Measurements from ENCODE around the gene MEGF10.

The MEGF10 gene

DNA sequence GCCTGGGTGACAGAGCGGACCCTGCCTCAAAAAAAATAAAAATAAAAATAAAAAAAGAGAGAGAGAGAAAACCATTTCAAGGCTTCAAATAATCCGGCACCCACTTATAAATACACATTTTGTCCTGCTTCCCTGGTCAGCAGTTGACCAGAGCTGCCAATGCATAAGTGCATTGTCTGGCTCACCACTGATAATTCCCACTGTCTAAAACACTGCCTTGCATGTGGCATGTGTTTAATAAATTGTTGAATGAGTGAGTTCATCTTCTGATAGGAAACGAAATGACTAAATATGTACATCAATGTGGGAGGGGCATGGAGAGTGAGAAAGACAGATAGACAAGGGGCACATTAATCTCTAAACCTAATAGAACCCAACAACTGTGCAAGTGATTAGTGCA is 42.9 kb downstream of the MEGF10 start:
- no peak for ATAC-seq
- Mint-ChIP-seq H3K9me3 (no peaks in the 10 kb centered on the region), H3K4me1 (no peaks in the 10 kb centered on the region), H3K36me3 (no peaks in the 10 kb centered on the region), H3K4me3 (no peak overlapping the region), H3K27ac (no peak overlapping the region)
- DNase-seq (ENCODE audit: low spot score in 2 of 2) = no peak

- no peaks in the 10 kb centered on the region for H3K36me3 Mint-ChIP-seq
- no peaks in the 10 kb centered on the region for H3K9me3 Mint-ChIP-seq
- DNase-seq (ENCODE audit: low spot score in 2 of 2) (no peak), ATAC-seq (no peak)
- H3K4me1 Mint-ChIP-seq = no peaks in the 10 kb centered on the region
- H3K4me3 Mint-ChIP-seq = no peak overlapping the region
- H3K27ac Mint-ChIP-seq = no peak overlapping the region
Observed at GRCh38 chr5:127335381-127335780, 44.8 kb downstream of the MEGF10 start.

DNA sequence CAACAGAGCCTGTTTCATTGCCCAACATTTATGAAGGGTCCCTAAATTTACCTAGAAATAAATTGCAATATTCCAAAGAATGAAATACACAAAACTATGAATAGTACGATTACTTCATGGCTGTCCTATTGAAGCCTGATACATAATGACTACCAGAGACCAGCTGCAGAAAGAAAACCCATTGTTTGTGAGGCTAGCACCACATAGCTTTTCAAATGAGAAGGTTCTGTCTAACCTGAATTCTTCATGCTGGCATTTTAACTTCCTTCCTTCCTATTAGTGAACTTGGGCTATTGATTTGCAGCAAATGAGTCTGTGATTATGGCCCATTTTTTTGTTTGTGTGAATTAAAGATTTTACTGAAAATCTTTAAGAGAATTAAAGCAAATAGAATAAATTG is 47.3 kb downstream of the MEGF10 start:
- DNase-seq (ENCODE audit: low spot score in 2 of 2) (no peak), ATAC-seq (no peak)
- no peak overlapping the region for H3K4me3 Mint-ChIP-seq
- no peaks in the 10 kb centered on the region for H3K9me3 Mint-ChIP-seq
- H3K27ac Mint-ChIP-seq = no peak overlapping the region
- H3K36me3 Mint-ChIP-seq = no peaks in the 10 kb centered on the region
- H3K4me1 Mint-ChIP-seq = no peaks in the 10 kb centered on the region

GRCh38 chr5:127338501-127338900 is 47.9 kb downstream of the MEGF10 start:
- Mint-ChIP-seq H3K27ac (no peak overlapping the region), H3K4me1 (no peaks in the 10 kb centered on the region), H3K9me3 (no peaks in the 10 kb centered on the region), H3K4me3 (no peak overlapping the region), H3K36me3 (no peaks in the 10 kb centered on the region)
- DNase-seq (ENCODE audit: low spot score in 2 of 2) = no peak
- no peak for ATAC-seq

DNA sequence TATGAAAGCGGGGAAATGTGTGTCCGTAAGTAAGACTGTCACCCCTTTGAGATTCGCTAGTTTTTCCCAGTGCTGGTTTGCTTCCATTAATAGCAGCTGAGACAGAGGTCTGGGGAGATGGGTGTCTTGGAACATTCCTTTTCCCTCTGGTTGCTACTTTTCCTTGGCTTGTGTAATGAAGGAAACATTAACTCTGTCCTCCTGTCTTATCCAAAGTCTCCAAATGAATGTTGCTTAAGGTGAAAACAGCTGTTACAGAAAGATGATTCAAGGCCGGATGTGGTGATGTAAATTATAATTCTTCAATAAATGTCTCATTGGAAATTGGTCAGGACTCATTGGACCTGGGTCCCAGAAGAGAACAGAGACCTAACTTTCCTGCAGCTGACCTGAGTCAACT is 50.0 kb downstream of the MEGF10 start:
- ATAC-seq = no peak
- H3K36me3 Mint-ChIP-seq = no peaks in the 10 kb centered on the region
- no peaks in the 10 kb centered on the region for H3K9me3 Mint-ChIP-seq
- H3K4me1 Mint-ChIP-seq = no peaks in the 10 kb centered on the region
- H3K4me3 Mint-ChIP-seq = no peak overlapping the region
- H3K27ac Mint-ChIP-seq = no peak overlapping the region
- DNase-seq (ENCODE audit: low spot score in 2 of 2) = no peak

DNA sequence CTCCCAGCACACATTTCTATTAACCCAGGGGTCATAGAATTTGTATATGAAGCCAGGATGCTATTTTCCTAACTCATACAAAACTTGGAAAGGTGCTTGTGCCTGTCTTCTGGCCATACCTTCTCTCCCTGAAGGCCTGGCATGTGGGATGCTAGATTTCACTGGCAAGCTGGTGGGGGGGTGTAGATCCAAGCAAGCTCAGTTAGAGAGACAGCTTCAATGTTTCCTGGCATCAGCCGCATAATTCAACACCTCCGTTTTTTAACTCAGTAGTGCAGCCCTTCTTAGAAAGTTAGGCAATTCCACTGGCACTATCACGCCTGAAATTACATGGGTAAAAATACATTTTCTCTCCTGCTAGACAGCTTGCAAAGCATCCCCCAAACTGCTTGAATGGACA is 51.8 kb downstream of the MEGF10 start:
- Mint-ChIP-seq H3K36me3 (no peaks in the 10 kb centered on the region), H3K9me3 (no peaks in the 10 kb centered on the region), H3K4me1 (no peaks in the 10 kb centered on the region), H3K27ac (no peak overlapping the region), H3K4me3 (no peak overlapping the region)
- ATAC-seq (no peak), DNase-seq (ENCODE audit: low spot score in 2 of 2) (no peak)

GRCh38 chr5:127343313-127343712 is 52.7 kb downstream of the MEGF10 start:
- no peak for DNase-seq (ENCODE audit: low spot score in 2 of 2)
- H3K27ac Mint-ChIP-seq = no peak overlapping the region
- no peaks in the 10 kb centered on the region for H3K4me1 Mint-ChIP-seq
- H3K36me3 Mint-ChIP-seq = no peaks in the 10 kb centered on the region
- no peak overlapping the region for H3K4me3 Mint-ChIP-seq
- no peaks in the 10 kb centered on the region for H3K9me3 Mint-ChIP-seq
- no peak for ATAC-seq

DNA sequence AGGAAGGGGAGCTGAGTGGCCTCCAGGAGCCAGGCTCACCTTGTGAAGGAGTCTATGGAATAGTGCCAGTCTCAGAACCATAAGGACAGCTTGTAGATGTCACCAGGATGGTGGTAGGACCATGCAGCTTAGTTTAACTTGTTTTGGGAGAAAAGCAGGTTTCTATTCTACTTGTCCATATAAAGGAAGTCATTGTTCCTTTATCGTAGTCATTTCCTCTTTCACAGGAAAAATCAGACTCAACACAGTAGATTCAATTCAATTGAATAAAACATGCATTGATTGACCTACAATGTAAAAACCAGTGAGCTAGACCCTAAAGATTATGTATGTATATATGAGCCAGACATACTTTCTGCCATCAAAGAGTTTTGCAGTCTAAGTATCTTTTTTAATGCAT is 53.3 kb downstream of the MEGF10 start:
- H3K27ac Mint-ChIP-seq = no peak overlapping the region
- no peaks in the 10 kb centered on the region for H3K9me3 Mint-ChIP-seq
- ATAC-seq = no peak
- H3K4me1 Mint-ChIP-seq = no peaks in the 10 kb centered on the region
- no peaks in the 10 kb centered on the region for H3K36me3 Mint-ChIP-seq
- no peak for DNase-seq (ENCODE audit: low spot score in 2 of 2)
- H3K4me3 Mint-ChIP-seq = no peak overlapping the region

- Mint-ChIP-seq H3K27ac (no peak overlapping the region), H3K36me3 (no peaks in the 10 kb centered on the region), H3K9me3 (no peaks in the 10 kb centered on the region), H3K4me1 (no peaks in the 10 kb centered on the region), H3K4me3 (no peak overlapping the region)
- no peak for DNase-seq (ENCODE audit: low spot score in 2 of 2)
- ATAC-seq = no peak
Observed at GRCh38 chr5:127344931-127345330, 54.3 kb downstream of the MEGF10 start.

DNA sequence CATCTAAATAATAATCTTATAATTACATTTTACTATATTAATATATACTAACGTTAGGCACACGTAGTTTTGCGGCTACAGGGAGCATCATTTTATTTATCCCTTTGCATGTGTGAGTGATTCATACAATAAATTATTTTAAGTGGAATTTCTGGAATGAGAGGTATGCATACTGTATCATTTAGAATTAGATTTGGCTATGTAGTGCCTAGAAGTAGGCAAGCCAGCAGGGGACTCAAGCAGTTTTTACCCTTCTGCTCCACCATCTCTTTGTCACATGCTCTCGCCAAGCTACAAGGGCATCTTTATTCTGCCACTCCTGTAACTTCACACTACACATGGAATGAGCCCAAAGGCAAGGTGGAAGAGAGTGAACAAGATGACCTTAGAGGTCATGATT is 60.8 kb downstream of the MEGF10 start:
- Mint-ChIP-seq H3K36me3 (no peaks in the 10 kb centered on the region), H3K4me1 (no peaks in the 10 kb centered on the region), H3K27ac (no peak overlapping the region), H3K9me3 (no peaks in the 10 kb centered on the region), H3K4me3 (no peak overlapping the region)
- ATAC-seq (no peak), DNase-seq (ENCODE audit: low spot score in 2 of 2) (no peak)

DNA sequence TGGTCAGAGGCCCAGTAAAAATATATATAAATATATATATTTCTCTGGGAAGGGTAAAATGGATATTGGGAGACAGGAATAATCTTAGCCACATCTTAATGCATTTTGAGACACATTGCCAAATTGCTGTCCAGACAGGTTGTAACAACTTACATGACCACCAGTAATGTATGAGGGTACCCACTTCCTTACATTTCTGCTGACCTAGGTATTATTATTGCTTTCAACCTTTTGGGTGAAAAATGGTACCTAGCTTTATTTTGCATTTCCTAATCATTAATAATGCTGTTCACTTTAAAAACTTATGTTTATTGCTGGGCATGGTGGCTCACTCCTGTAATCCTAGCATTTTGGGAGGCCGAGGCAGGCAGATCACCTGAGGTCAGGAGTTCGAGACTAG is 61.5 kb downstream of the MEGF10 start:
- DNase-seq (ENCODE audit: low spot score in 2 of 2) (no peak), ATAC-seq (no peak)
- Mint-ChIP-seq H3K27ac (no peak overlapping the region), H3K36me3 (no peaks in the 10 kb centered on the region), H3K9me3 (no peaks in the 10 kb centered on the region), H3K4me3 (no peak overlapping the region), H3K4me1 (no peaks in the 10 kb centered on the region)

GRCh38 chr5:127353327-127353726 is 62.7 kb downstream of the MEGF10 start:
- Mint-ChIP-seq H3K9me3 (no peaks in the 10 kb centered on the region), H3K36me3 (no peaks in the 10 kb centered on the region), H3K4me1 (no peaks in the 10 kb centered on the region), H3K4me3 (no peak overlapping the region), H3K27ac (no peak overlapping the region)
- ATAC-seq (no peak), DNase-seq (ENCODE audit: low spot score in 2 of 2) (no peak)

DNA sequence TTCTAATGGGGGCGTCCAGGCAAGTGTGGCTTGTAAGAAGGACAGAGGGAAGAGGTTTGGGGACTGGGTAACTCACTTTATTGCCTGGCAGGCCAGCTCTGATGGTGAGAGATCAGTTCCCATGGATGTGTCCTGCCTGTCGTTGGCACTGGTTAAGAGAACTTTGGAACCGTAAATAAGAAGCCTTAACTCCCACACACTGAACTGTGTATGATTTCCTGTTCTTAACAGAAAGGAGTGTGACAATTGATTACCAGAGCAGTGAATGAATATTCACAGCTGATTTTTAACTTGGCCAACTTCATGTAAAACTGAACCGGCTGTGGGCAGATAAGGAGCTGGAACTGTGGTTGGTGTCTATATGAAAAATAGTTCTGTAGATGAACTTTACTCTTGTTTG is 63.2 kb downstream of the MEGF10 start:
- Mint-ChIP-seq H3K9me3 (no peaks in the 10 kb centered on the region), H3K4me1 (no peaks in the 10 kb centered on the region), H3K4me3 (no peak overlapping the region), H3K27ac (no peak overlapping the region), H3K36me3 (no peaks in the 10 kb centered on the region)
- no peak for ATAC-seq
- DNase-seq (ENCODE audit: low spot score in 2 of 2) = no peak

DNA sequence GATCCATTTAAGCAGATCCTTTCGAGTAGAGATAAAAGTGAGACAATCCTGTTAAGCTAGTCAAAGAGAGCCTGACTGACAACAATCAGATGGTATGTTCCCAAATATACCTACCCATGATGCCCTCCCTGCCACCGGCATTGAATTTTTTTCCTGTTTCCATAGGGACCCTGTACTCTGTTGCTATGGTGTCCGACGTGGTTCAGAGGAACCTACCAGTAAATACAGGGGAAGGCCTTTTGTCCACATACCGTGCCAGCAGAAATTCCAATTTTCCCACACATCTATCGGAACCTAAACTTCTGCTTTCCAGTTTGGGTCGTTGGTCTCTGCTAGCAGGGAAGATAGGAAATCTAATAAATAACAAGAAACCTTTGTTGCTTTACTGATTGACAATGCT is 64.7 kb downstream of the MEGF10 start:
- H3K27ac Mint-ChIP-seq = no peak overlapping the region
- no peaks in the 10 kb centered on the region for H3K4me1 Mint-ChIP-seq
- H3K9me3 Mint-ChIP-seq = no peaks in the 10 kb centered on the region
- H3K4me3 Mint-ChIP-seq = no peak overlapping the region
- no peaks in the 10 kb centered on the region for H3K36me3 Mint-ChIP-seq
- DNase-seq (ENCODE audit: low spot score in 2 of 2) = no peak
- no peak for ATAC-seq

DNA sequence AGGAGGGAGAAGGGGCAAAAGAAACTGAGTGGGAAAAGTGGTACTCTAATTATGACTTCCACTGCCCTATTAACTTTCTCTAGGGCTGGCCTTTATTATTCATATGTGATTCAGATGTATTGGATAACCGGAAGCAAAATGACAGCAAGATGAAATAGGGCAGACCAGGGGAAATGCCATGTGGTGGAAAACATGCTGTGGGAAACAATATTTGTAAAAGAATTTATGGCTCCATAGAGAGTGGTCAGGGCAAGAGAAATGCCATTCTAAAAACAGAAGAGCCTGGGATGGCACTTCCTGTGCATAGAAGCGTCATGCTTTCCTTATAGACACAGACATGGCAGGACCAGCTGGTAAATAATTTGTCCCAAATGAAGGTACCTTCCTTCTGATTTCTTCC is 67.7 kb downstream of the MEGF10 start:
- ATAC-seq = no peak
- H3K27ac Mint-ChIP-seq = no peak overlapping the region
- H3K4me3 Mint-ChIP-seq = no peak overlapping the region
- DNase-seq (ENCODE audit: low spot score in 2 of 2) = no peak
- H3K9me3 Mint-ChIP-seq = no peaks in the 10 kb centered on the region
- no peaks in the 10 kb centered on the region for H3K4me1 Mint-ChIP-seq
- H3K36me3 Mint-ChIP-seq = no peaks in the 10 kb centered on the region

DNA sequence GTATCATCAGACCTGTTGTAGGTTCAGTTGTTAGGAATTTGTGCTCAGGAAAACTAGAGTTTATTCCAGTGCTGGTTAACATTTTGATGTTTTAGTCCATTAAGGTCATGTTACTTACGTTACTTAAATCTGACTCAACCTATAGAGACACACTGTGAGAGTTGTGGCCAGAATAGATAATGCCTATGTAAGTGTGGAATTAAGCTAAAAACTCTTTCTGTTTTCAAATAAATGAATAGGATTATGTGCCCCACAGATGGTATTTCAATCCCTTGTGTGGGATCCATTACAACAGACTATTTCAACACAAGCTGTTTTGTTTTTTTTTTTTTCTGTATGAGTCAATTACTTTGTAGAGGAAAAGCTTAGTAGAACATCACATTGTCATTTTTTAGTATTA is 68.1 kb downstream of the MEGF10 start:
- DNase-seq (ENCODE audit: low spot score in 2 of 2) (no peak), ATAC-seq (no peak)
- Mint-ChIP-seq H3K4me3 (no peak overlapping the region), H3K4me1 (no peaks in the 10 kb centered on the region), H3K9me3 (no peaks in the 10 kb centered on the region), H3K27ac (no peak overlapping the region), H3K36me3 (no peaks in the 10 kb centered on the region)

DNA sequence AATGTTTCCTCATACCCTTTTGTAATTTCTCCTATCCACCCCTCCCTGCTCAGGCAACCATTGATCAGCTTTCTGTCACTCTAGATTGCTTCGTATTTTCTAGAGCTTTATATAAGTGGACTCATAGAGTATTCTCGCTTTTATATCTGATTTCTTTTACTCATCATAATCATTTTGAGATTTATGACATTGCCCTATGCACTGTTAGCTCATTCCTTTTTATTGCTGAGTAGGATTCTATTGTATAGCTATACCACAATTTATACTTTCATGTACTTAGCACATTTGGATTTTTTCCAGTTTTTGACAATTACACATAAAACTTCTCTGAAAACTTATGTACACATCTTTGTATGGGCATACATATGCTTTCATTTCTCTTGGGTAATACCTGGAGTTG is 68.9 kb downstream of the MEGF10 start:
- Mint-ChIP-seq H3K4me3 (no peak overlapping the region), H3K4me1 (no peaks in the 10 kb centered on the region), H3K36me3 (no peaks in the 10 kb centered on the region), H3K27ac (no peak overlapping the region), H3K9me3 (no peaks in the 10 kb centered on the region)
- DNase-seq (ENCODE audit: low spot score in 2 of 2) (no peak), ATAC-seq (no peak)
